ENCODE results near the gene ZNF366.
"Not testable (repeated sequence)": the region's sequence is repeated elsewhere in the genome, so short reads cannot be mapped to it uniquely, and the experiment has no call there.

ZNF366 gene

DNA sequence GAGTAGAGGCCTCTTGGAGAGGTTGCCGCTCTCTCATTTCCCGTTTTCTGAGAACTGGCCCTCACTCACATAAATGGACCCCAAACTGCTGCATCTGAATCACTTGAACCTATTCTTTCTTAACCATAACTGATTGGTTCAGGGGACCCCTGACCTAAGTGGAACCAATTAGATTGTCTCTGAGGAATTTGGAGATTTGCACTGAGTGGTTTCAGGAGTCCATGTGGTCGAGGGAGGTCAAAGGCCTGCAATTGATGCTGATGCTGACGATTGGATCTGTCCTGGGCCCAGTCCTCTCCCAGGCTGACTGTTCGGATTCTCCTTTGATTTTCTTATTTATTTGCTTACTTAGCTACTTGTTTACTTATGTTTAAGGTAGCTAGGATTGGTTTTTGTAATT is 99.1 kb downstream of the ZNF366 start:
- no peak overlapping the region for H3K4me3 ChIP-seq (ENCODE audit: low read depth, low read length)
- in situ Hi-C loops (cut with HindIII; ENCODE audit: low pct_ligation_motif_present, low sequenced_read_pairs), result no loop called here
- no peaks in the 10 kb centered on the region for H3K36me3 ChIP-seq (replicated peaks)
- H3K27me3 ChIP-seq (replicated peaks), result no peaks in the 10 kb centered on the region
- H3K27ac ChIP-seq, result no peak overlapping the region
- no peak for TF ChIP-seq CTCF (IDR thresholded peaks at IDR 0.05; ENCODE audit: low read depth, low read length, missing control alignments)
- DNase-seq, result no peak

GRCh38 chr5:72407541-72407940 is 99.7 kb downstream of the ZNF366 start:
- Histone ChIP-seq H3K4me3 (ENCODE audit: low read depth, low read length) (no peak overlapping the region), H3K36me3 (replicated peaks) (no peaks in the 10 kb centered on the region), H3K27me3 (replicated peaks) (no peaks in the 10 kb centered on the region), H3K27ac (no peak overlapping the region)
- in situ Hi-C loops (cut with HindIII; ENCODE audit: low pct_ligation_motif_present, low sequenced_read_pairs), result no loop called here
- TF ChIP-seq CTCF (IDR thresholded peaks at IDR 0.05; ENCODE audit: low read depth, low read length, missing control alignments), result no peak
- DNase-seq, result no peak

- Histone ChIP-seq H3K27me3 (replicated peaks) (no peaks in the 10 kb centered on the region), H3K27ac (no peak overlapping the region), H3K4me3 (ENCODE audit: low read depth, low read length) (no peak overlapping the region), H3K36me3 (replicated peaks) (no peaks in the 10 kb centered on the region)
- DNase-seq, result no peak
- no peak for TF ChIP-seq CTCF (IDR thresholded peaks at IDR 0.05; ENCODE audit: low read depth, low read length, missing control alignments)
- in situ Hi-C loops (cut with HindIII; ENCODE audit: low pct_ligation_motif_present, low sequenced_read_pairs), result no loop called here
These were observed 100.1 kb downstream of the ZNF366 start for GRCh38 chr5:72407078-72407477.

DNA sequence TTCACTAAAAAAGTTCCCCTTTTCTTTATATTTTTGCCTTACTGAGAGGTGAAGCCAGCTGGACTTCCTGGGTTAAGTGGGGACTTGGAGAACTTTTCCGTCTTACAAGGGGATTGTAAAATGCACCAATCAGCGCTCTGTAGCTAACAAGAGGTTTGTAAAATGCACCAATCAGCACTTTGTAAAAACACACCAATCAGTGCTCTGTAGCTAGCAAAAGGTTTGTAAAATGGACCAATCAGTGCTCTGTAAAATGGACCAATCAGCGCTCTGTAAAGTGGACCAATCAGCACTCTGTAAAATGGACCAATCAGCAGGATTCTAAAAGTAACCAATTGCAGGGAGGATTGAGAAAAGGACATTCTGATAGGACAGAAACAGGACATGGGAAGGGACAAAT is 102.4 kb downstream of the ZNF366 start:
- H3K36me3 ChIP-seq (replicated peaks); H3K27me3 ChIP-seq (replicated peaks); DNase-seq; in situ Hi-C loops (cut with HindIII; ENCODE audit: low pct_ligation_motif_present, low sequenced_read_pairs); H3K4me3 ChIP-seq (ENCODE audit: low read depth, low read length); H3K27ac ChIP-seq: not testable (repeated sequence)

DNA sequence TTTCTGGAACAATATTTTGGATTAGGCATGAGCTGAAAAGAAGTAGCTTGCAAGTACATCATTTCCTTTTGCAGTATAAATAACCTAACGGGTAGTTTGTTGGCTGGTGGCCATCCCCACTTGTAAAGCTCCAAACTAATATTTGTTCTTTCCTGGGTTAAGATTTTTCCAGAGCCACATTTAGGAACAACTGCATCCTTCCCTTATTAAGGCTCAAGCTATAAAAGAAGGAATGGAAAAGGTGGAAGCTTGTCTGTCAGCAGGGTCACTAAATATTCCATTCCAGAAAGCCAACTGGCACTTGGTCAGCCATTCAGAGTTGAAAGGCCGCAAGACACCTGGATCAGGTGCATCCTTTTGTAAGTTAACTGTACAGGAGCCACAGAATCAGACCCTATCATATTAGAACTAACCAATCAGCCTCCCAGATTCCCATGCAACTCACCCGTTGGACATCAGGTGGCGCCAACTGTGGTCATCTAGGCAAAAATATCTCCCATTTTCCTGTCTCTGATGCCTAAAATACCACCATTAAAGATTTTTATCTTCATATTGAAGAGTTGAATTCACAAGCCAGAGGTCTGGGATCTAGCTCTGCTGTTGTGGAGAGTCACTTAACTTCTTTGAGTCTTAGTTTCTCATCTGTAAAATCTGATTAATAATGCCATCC is 104.1 kb downstream of the ZNF366 start:
- in situ Hi-C loops (cut with HindIII; ENCODE audit: low pct_ligation_motif_present, low sequenced_read_pairs), result no loop called here
- no peak for DNase-seq
- Histone ChIP-seq H3K36me3 (replicated peaks) (no peaks in the 10 kb centered on the region), H3K27ac (peak overlapping the region; percentile 42), H3K27me3 (replicated peaks) (no peaks in the 10 kb centered on the region), H3K4me3 (ENCODE audit: low read depth, low read length) (no peak overlapping the region)
- peak; percentile 75 for TF ChIP-seq CTCF (IDR thresholded peaks at IDR 0.05; ENCODE audit: low read depth, low read length, missing control alignments)

GRCh38 chr5:72402381-72402890 is 104.8 kb downstream of the ZNF366 start:
- Histone ChIP-seq H3K27me3 (replicated peaks) (no peaks in the 10 kb centered on the region), H3K4me3 (ENCODE audit: low read depth, low read length) (no peak overlapping the region), H3K36me3 (replicated peaks) (no peaks in the 10 kb centered on the region), H3K27ac (peak overlapping the region; percentile 42)
- in situ Hi-C loops (cut with HindIII; ENCODE audit: low pct_ligation_motif_present, low sequenced_read_pairs), result no loop called here
- no peak for TF ChIP-seq CTCF (IDR thresholded peaks at IDR 0.05; ENCODE audit: low read depth, low read length, missing control alignments)
- DNase-seq, result no peak
